Ureter (tissue), 1 donor: ENCODE results near the gene THAP11. TPM values are rescaled to one million over a fixed set of nuclear protein-coding genes. Genes with fewer than 3 reads are reported as not detected.

Experiments used
- DNase-seq: peaks from one replicate; pipeline ENCODE4 v3.0.0-alpha.2; 2020; ENCODE audit warnings: low spot score
- total RNA-seq: library from RNA; stranded (reverse); gene quantifications from one replicate; pipeline ENCODE4 v1.2.4, GENCODE V29; 2023
- donor health status: DM: yes; HTN: yes; CAD: no.

Gene THAP11
- total RNA-seq, result 22.8 TPM

DNA sequence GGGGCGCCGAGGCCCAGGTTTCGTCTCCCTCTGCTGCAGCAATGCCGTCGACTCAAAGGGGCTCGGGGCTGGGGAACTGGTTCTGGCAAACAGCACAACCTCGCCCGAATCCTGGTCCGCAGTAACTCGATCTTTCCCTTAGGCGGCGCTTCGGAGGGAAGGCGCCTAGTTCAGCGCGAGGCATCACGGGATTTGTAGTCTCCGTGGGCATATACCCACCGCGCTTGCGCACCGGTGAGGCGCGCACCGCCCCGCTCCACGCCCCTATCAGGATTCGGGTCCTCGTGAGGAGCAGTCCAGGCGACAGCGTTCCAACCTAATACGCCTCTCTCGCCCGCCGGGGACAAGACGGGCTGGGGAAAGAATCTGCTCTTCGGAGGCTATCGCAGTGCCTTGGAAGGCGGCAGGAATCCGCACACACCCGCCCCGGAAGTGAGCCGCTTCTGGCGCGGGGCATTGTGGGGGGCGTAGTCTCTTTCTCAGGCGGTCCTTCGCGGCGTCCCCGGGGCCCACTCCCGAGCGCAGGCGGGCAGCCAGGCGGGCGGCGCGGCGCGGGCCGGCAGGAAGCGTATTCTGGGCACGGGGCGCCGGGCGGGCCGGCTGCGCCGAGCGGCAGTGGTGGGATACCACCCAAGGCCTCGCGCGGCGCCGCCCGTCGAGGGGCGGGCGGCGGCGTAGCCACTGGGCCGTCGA lies at the start of gene THAP11:
THAP11 (plus strand) TSS at position 505 of the 693 bp plus-strand sequence. CDS start 235 bp downstream, outside the sequence.
- peak; percentile 96 for DNase-seq

DNA sequence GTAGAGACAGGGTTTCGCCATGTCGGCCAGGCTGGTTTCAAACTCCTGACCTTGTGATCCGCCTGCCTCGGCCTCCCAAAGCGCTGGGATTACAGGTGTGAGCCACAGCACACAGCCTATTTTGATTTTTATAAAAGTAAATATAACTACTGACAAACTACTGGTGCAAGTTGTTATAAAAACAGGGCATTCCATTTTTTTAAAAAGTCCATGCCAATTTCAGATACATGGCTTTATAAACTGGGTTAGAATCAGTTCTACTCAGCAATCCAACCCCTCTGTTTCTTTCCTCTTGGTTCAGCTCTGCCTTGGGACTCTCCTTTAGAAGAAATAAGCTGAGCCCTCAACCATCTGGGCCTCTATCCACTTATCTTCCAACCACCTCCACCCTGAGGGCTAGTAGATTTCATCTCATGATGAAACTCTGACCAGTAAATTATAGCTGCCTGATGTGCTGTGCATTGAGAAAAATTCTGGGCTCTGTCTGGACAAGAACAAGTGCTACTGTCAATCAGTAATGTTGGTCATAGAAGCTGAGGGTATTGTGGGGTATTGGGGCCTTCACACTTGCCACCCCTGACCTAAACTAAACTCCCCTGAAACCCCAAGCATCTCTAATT lies 45.9 kb upstream of the THAP11 start:
- DNase-seq, result no peak

DNA sequence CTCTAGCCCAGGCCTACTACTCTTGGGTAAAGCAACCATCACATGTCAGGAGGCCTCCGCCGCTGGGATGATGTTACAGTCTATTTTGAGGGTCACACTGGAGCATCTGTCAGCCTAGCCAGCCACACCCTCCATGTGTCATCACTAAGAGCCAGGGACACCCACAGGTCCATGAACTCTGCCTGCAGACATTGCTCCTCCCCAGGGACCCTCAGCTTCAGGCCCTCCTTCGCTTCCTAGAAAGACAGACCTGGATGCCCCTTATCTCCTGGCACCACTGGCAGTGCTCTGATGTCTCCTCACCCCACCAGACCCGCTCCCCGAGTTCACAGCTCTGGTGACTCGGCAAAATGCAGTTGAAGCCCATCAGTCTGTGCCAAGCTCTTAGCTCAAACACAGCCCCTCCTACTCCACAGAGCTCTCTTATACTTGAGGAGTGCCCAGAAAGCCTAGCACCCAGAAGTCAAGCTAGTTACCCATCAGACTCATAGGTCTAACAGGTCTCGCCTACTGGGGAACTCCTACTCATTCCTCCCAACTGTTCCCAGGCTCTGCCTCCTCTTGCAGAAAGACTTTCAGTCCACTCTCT lies 41.7 kb upstream of the THAP11 start:
- DNase-seq, result no peak

DNA sequence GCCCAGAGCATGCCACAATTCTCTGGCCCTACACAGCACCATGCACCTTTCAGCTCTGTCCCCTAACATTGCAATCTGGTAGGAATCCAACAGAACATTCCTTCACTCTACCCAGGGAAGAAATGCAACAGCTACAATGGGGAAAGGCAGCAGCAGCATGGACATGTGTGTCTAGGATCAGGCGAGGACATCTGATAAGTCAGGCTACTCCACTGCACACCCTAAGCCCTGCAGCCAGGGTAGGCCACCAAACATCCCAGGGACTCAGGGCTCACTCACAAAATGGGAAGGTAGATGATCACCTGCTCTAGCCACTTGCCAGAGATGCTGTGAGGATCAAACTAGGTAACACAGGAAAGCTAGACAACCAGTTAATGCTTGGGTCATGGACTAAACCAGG lies 40.9 kb upstream of the THAP11 start:
- no peak for DNase-seq

DNA sequence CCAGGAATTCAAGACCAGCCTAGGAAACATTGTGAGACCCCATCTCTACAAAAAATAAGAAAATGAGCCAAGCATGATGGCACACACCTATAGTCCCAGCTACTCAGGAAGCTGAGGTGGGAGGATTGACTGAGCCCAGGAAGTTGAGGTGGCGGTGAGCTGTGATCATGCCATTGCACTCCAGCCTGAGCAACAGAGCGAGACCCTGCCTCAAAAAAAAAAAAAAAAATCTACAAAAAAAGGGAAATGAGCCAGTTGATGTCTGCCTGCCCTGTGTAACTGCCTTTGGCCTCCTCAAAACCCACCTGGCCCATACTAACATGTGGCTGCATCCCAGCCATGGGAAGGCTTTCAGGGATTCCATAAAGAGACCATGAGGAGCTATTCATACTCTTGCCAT lies 40.2 kb upstream of the THAP11 start:
- no peak for DNase-seq

DNA sequence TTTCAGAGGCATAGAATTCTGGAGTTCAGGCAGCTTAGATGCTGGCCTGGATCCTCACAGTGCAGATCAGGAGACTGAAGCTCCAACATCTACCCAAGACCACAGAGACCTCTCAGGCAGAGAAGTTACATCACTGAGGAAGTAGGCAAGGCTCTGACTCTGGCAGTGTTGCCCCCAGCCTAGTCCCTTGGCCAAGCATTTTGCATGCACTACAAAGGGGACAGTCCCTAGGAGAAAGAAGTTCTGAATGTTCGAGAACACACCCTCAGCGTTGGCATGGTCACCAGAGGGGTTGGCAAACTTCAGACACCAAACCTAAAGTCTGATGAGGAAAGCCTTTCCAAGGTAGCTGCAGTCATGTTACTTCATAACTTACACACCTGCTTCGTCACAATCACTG lies 38.2 kb upstream of the THAP11 start:
- no peak for DNase-seq

DNA sequence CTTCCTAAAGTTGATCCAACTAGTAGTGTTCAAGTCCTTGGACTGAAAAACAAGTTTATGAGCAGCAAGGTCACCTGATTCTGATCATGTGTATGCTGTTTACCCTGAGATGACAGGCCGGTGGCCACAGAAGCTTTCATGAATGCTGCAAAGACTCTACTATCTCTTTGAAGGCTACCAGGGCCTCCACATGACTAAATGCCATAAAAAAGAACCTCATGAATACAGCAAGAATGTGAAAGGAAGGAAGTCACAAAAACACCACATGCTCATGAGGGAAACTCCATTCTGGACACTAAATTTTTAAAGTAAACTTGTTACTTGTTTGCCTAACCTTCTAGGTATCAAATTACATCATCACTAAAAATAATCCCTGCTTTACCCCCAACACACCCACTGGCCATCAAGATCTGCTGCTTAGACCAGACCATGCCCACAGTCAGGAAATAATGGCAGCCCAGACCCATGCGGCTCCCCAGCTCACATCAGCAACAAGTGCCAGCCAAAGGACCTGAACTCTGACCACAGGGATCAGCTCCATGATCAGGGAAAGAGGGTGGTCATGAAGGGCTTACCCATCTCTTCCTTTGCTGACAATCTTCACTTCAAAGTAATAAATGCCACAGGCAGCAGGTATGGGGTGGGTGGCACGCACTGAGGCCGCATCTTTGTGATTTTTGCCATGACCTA lies 37.1 kb upstream of the THAP11 start:
- DNase-seq, result no peak

DNA sequence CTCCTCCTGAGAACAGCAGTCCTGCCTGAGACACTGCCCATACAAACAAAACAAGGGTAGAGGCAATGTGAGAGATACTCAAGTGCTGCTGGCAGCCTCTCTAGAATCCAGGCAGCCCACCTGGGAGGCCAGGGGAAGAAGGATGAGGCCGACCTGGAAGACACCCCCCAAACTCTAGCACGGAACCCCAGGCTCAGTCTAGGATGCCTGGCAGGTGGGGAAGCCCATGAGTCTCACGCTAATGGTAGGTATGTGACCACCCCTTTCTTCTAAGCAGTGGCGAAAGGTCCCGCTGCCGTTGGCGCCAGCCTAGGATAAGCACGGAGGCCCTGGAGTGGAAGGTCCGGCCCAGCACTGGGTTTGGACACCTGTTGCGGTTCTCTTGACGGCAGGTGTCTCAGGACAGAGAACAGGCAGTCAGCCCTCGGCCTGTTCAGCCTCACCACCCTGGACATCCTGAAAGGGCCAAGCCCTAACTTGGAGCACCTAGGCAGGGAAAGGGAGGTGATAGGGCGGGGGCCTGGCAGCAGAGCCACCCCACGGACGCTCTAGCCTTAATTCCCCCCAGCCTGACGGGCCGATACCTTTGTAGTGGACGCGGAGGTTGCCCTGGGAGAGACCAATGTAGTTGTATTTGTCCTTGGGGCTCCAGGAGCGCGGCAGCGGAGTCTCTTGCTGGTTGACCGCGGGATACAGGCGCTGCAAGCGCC lies 36.2 kb upstream of the THAP11 start:
- no peak for DNase-seq

DNA sequence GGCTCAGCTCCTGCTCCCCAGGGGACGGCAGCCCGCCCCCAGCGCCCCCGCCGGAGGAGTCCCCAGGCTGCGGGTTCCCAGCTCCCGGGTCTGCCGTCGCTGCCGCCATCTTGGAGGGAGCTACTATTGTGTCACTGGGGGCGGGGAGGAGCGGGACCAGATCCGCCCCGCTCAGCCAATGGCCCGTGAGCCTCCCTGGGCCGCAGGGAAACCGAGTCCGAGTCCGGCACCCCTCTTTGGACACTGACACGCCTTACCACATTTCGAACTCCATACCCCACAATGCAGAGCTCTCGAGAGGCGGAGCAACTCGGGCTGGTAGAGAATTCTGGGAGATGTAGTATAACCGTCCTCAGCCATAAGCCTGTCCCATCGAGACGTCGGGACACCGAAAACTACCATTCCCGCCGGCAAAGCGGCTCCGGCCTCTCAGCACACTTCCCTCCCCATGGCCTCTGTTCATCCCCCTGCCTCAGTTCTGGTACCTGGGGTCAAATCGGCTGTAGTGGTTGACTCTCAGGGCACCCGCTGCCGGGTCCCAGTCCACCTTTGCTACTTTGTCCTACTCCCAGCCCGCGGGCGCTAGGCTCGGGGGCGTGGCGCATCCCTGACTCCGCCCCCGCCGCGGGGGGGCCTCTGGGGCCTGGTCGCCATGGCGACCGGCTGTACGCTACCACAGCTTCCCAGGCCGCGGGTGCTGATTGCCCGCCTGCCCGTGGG lies 35.5 kb upstream of the THAP11 start, which contains the start of the genes RANBP10 and TSNAXIP1:
RANBP10 (minus strand) TSS at position 133 of the 720 bp plus-strand sequence; CDS start at position 109, 24 bp downstream.
TSNAXIP1 (plus strand) TSS at position 462 of the 720 bp plus-strand sequence. CDS start 261 bp downstream, outside the sequence.
- DNase-seq, result peak; percentile 98

DNA sequence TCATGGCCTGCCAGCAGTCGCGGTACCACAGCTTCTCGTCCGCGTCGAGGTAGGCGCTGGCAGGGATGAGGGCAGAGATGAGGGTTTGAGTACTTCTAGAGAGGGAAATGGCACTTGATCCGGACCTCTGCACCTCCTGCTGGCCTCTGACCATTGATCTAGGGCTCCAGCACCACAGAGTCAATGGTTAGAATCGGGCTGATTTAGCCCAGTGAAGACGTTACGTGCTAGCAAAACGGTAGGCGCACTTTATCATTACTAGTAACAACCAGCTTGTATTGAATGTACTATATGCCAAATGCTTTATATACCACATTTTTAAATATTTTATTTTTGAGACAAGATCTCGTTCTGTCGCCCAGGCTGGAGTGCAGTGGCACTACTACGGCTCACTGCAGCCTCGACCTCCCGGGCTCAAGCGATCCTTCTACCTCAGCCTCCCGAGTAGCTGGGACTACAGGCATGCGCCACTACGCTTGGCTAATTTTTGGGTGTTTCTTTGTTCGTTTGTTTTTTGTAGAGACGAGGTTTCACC lies 34.9 kb upstream of the THAP11 start:
- no peak for DNase-seq

DNA sequence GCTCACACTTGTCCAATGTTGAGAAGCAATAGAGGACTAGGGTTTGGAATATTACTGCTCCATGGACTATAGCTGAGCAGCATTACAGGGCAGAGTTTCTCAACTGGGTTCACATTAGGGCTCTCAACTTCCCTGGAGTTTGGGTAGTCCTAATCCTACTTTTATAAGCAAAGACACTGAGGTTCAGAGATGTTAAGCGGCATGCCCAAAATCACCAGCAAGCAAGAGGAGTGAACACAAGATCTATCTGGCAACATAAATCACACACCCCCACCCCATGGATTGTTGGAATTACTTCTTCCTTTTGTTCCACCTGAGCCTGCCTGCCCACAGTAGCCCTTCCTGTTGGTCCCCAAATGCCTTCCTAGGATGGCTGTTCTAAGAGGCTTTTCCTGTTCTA lies 30.2 kb upstream of the THAP11 start:
- no peak for DNase-seq

DNA sequence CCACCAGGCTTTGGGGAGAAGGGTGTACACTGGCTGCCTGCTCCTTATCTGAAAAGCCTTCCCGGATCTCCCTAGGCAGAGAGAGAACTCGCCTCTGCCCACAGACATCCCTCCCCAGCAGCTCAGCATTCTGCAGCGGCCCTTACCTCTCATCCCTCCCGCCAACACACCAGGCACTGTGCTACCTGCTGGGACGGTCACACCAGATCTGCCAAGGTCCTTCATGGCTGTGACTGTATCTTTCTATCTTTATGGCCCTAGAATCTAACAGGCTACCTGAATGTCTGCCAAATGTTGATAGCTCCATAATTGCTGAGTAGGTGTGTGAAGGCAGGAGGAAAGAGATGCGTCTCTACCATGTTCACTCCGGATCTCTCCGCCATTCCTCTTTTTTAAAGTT lies 27.6 kb upstream of the THAP11 start:
- DNase-seq, result no peak

DNA sequence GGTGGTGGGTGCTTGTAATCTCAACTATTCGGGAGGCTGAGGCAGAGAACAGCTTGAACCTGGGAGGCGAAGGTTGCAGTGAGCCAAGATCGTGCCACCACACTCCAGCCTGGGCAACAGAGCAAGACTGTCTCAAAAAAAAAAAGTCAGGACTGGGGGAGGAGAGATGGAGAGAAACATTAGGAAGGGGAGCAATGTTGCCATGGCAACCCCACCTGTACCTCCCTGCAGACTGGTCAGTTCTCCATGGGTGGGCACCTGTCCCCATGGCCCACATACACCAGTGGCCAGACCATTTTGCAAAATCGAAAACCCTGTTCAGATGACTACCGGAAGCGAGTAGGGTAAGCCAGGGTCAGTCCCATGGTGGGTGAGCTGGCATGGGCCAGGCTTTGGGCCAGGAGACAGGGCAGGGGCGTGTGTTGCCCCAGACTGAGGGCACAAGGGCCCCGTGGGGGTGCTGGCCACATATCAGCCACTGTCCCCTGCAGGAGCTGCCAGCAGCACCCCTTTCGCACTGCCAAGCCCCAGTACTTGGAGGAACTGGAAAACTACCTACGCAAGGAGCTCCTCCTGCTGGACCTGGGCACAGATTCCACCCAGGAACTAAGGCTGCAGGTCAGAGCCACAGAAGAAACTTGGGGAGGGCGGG lies 21.4 kb upstream of the THAP11 start:
- DNase-seq, result no peak

DNA sequence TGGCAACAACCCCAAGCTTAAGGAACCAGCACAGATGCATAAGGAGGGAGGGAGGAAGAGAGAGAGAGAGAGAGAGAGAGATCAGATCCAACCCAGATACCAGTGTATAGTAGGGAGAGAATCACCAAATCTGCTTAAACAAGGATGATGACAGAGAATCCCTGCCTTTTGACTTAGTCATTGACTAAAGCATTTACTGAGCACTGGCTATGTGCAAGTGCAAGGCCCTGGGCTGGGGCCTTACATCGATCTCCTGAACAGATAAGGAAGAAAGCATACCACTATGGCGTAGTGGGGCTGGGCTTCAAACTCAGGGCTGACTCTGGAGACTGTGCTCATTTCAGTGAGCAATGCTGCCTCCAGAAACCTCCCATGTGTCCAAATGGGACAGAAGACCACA lies 19.6 kb upstream of the THAP11 start:
- no peak for DNase-seq

DNA sequence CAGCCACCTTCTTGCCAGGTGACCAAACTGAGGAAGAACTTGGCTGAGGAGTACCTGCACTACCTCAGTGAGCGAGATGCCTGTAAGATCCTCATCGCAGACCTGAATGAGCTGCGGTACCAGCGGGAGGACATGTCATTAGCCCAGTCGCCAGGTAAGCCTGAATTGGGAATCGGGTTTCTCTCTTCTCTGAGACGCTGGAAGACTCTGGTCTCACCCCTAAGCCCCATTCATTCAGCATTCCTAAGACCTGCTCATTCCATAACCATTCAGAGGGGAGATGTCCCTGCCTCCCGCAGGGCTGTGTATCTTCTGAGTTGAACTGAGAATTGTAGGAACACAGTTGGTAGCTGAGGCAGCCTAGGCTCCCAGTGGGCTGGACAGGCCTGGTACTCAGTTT lies 17.0 kb upstream of the THAP11 start:
- no peak for DNase-seq

DNA sequence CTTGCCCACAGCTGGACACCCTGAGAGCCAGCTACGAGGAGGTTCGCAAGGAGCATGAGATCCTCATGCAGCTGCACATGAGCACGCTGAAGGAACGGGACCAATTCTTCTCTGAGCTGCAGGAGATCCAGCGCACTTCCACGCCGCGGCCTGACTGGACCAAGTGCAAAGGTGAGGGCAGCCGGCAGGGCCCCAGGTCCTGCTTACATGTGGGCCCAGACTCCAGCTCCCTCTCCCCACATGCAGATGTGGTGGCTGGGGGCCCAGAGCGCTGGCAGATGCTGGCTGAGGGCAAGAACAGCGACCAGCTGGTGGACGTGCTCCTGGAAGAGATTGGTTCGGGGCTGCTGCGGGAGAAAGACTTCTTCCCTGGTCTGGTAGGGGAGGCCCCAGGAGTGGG lies 16.2 kb upstream of the THAP11 start:
- DNase-seq, result no peak

DNA sequence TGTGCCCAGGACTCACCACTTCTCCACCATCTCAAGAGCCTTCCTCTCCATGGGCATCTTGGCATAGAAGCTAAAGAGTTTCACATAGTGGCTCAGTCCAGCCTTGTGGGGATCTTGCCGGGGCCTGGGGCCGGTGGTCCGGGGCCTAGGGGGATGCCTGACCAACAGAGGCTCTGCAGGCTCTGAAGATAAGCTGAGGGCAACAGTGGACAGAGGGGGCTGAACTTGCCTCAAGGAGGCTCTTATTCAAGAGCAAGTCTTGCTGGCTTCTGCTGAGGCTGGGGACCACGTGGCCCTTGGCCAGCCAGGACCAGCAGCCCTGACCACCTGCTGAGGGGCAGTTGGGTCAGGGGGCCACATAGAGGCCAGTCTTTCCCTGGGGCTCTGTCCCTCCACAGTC lies 13.5 kb upstream of the THAP11 start:
- no peak for DNase-seq

DNA sequence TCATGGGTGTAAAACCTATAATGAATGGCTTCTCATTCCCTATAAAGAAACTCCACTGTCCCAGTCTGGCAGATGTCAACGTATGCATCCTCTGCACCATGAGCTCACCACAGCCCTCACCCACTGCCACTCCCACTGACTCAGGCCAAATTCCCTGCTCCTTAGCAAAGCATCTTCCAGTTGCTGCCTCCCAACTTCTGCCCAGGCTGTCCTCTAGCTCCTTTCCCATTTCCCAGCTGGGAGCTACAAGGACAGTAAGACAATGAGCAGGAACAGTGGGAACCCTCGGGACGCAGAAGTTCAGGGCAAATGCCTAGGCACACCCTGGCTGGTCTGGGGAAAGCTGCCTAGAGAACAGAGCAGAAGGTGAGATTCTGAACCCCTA lies 9.1 kb upstream of the THAP11 start:
- DNase-seq, result no peak

DNA sequence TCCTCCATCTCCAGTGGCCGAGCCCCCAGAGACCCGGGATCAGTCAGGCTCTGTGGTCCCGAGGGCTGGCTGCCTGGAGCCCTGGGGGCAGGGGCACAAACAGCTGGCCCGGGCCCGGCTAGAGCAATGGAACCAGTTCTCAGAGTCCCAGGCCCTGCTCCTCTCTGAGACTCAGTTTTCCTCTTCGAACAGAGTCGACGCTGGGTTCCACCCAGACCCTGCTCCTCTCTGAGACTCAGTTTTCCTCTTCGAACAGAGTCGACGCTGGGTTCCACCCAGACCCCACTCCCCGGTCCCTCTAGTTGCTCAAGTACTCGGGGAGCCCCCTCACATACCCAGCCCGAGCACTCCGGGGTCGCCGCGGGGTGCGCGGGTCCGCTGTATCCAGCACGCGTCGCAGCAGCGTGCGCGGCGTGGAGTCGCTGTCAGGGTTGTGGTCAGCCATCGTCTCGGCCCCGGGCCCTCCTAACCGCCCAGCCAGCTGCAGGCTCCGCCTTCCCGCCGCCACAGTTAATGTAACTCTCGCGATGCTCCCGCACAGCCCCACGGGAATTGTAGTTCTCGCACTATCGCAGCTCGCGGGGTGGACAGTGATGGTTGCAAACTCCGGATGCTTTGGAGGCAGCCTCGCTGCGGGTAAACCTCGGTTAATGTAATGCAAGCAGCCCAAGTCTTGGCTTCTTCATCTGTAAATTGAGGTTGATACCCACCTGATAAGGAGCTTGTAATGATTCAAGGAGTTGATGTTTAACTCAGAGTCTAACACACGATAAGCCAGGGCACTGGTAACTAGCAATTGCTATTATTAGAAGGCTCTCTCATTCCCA lies 8.5 kb upstream of the THAP11 start:
- peak; percentile 93 for DNase-seq

DNA sequence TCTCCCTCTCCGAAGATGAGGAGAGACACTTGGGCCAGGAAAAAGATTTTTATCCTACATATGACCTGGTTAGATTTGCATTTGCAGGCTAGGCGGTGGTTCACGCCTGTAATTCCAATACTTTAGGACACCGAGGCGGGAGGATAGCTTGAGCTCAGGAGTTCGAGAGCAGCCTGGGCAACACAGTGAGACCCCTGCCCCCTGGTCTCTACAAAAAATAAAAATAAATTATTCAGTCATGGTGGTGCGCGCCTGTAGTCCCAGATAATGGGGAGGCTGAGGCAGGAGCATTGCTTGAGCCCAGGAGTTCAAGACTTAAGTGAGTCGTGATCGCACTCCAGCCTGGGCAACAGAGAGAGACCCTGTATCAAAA lies 7.9 kb upstream of the THAP11 start:
- DNase-seq, result no peak
